ENCODE measurements around the gene DACT2. TPM values are rescaled to one million over a fixed set of nuclear protein-coding genes. Genes with fewer than 3 reads are reported as not detected.

DACT2 gene
- total RNA-seq, 1 experiment from 2014 or later = not detected

DNA sequence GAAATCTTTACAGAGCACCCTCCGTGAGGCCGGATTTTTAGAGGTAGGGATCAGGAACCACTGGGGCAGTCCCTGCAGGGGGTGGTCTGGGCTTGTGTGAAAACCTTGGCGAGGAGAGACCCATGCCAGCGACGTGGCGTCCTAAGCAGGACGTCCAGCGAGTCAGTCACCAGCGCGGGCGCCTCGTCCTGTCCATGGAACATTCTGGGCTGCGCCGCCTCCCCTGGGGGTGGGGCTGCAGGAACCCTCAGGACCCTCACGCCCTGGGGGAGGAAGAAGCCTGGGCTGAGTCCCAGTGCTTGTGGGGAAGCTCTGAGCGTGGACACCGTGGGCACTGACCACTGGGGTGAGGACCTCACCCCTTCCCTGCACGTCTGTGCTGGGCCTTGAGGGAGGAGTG lies 25.7 kb upstream of the DACT2 start:
- CTCF ChIA-PET = no interaction called here
- Mint-ChIP-seq H3K36me3 (ENCODE audit: insufficient read depth, unreplicated experiment) (no peaks in the 10 kb centered on the region), H3K27me3 (ENCODE audit: insufficient read depth, unreplicated experiment) (peaks cover 52% of the 10 kb centered on the region), H3K4me3 (ENCODE audit: unreplicated experiment) (no peak overlapping the region), H3K4me1 (ENCODE audit: insufficient read depth, unreplicated experiment) (no peaks in the 10 kb centered on the region), H3K9me3 (ENCODE audit: unreplicated experiment) (peaks cover 10% of the 10 kb centered on the region), H3K27ac (ENCODE audit: low read depth, unreplicated experiment) (no peak overlapping the region)
- intact Hi-C loops (cut with micrococcal nuclease) = no loop called here
- POLR2A ChIA-PET = no interaction called here
- no TSS peak for BruUV-seq (replicated peaks)
- TF ChIP-seq, protein P1, sequence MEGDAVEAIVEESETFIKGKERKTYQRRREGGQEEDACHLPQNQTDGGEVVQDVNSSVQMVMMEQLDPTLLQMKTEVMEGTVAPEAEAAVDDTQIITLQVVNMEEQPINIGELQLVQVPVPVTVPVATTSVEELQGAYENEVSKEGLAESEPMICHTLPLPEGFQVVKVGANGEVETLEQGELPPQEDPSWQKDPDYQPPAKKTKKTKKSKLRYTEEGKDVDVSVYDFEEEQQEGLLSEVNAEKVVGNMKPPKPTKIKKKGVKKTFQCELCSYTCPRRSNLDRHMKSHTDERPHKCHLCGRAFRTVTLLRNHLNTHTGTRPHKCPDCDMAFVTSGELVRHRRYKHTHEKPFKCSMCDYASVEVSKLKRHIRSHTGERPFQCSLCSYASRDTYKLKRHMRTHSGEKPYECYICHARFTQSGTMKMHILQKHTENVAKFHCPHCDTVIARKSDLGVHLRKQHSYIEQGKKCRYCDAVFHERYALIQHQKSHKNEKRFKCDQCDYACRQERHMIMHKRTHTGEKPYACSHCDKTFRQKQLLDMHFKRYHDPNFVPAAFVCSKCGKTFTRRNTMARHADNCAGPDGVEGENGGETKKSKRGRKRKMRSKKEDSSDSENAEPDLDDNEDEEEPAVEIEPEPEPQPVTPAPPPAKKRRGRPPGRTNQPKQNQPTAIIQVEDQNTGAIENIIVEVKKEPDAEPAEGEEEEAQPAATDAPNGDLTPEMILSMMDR (IDR thresholded peaks at IDR 0.05; ENCODE audit: unreplicated experiment) = no peak
- no peak for DNase-seq (ENCODE audit: unreplicated experiment)

DNA sequence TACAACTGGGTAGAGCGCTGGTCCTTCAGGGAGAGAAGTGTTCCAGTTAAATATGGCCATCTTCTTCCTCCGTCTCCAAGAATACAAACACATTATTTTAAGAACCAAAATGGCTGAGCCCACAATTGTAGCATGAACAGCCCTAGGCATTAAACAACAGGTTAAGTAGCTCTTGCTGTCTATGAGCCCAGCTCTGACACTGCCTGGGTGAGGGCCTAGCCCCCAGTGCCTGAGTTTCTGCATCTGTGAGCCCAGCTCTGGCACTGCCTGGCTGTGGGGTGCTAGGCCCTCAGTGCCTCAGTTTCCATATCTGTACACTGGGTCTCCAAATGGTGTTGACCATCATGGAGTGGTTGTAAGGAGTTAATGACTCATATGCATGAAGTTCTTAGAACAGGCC lies 24.8 kb upstream of the DACT2 start:
- no peaks in the 10 kb centered on the region for H3K36me3 Mint-ChIP-seq (ENCODE audit: insufficient read depth, unreplicated experiment)
- H3K27me3 Mint-ChIP-seq (ENCODE audit: insufficient read depth, unreplicated experiment) = peaks cover 45% of the 10 kb centered on the region
- BruUV-seq (replicated peaks) = no TSS peak
- TF ChIP-seq, protein P1 (IDR thresholded peaks at IDR 0.05; ENCODE audit: unreplicated experiment) = no peak
- POLR2A ChIA-PET = no interaction called here
- CTCF ChIA-PET = no interaction called here
- H3K4me3 Mint-ChIP-seq (ENCODE audit: unreplicated experiment) = no peak overlapping the region
- DNase-seq (ENCODE audit: unreplicated experiment) = no peak
- H3K4me1 Mint-ChIP-seq (ENCODE audit: insufficient read depth, unreplicated experiment) = no peaks in the 10 kb centered on the region
- no peak overlapping the region for H3K27ac Mint-ChIP-seq (ENCODE audit: low read depth, unreplicated experiment)
- intact Hi-C loops (cut with micrococcal nuclease) = no loop called here
- H3K9me3 Mint-ChIP-seq (ENCODE audit: unreplicated experiment) = peaks cover under 1% of the 10 kb centered on the region

DNA sequence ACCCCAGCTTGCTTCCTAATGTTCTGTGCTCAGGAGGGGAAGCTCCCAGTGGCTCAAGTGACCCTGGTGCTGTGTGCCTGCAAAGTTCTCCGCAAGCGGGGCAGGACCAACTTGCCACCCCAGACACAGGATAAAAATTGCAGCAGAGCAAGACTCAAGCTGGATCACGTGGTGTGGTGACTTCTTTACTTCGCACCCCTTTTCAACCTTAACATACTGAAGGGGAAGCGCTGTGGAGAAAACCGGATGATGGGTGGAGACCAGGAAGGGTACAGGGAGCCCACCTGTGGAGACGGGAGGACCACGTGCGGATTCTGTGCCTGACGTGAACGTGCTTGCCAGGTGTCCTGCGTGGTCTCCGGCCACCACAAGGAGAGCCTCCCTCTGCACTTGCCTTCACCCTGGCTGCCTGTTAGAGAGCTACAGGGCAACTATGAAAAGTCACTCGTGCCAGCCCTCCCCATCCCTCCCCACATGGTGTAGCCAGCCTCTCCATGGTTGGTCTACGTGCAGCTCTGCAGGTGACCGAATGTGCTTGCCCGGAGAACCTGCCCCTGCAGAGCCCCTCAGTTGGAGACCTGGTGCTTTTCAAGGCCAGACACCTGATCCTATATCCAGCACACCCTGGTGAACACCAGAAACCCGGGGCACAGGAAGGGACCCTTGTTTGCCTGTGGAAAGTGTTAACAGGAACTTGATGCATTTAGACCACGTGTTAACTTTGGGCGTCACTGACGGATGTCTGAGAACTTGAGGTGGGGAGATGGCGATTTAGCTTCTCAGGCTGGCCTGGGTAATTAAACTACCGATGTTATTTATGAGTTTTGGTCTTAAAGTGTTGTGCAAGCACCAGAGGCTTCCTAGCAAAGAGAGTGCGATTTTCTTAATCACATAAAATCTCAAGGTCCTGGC lies 23.9 kb upstream of the DACT2 start:
- TF ChIP-seq, protein P1 (IDR thresholded peaks at IDR 0.05; ENCODE audit: unreplicated experiment) = no peak
- CTCF ChIA-PET = no interaction called here
- Mint-ChIP-seq H3K27ac (ENCODE audit: low read depth, unreplicated experiment) (no peak overlapping the region), H3K9me3 (ENCODE audit: unreplicated experiment) (no peaks in the 10 kb centered on the region), H3K27me3 (ENCODE audit: insufficient read depth, unreplicated experiment) (peaks cover 45% of the 10 kb centered on the region), H3K4me1 (ENCODE audit: insufficient read depth, unreplicated experiment) (no peaks in the 10 kb centered on the region), H3K36me3 (ENCODE audit: insufficient read depth, unreplicated experiment) (no peaks in the 10 kb centered on the region), H3K4me3 (ENCODE audit: unreplicated experiment) (no peak overlapping the region)
- no TSS peak for BruUV-seq (replicated peaks)
- no peak for DNase-seq (ENCODE audit: unreplicated experiment)
- POLR2A ChIA-PET = no interaction called here
- intact Hi-C loops (cut with micrococcal nuclease) = no loop called here

DNA sequence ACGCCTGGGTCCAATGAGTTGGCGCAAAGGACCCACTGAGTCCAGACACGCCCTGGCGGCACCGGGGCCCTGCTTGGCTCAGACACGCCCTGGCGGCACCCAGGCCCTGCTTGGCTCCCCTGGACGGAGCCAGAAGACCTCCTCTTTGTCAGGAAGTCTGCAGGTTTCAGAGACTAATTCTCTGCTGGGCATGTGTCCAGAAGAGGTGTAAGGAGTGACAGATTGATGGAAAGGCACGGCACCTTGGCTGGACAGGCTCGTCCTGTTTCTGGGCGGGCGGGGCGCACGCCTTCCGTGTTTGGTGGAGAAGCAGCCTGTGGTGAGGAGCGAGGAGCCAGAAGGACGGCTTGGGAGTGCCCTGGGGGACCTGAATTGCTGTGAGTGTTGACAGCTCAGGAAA lies 23.1 kb upstream of the DACT2 start:
- TF ChIP-seq, protein P1 (IDR thresholded peaks at IDR 0.05; ENCODE audit: unreplicated experiment) = no peak
- intact Hi-C loops (cut with micrococcal nuclease) = no loop called here
- CTCF ChIA-PET = no interaction called here
- Mint-ChIP-seq H3K27ac (ENCODE audit: low read depth, unreplicated experiment) (no peak overlapping the region), H3K4me1 (ENCODE audit: insufficient read depth, unreplicated experiment) (no peaks in the 10 kb centered on the region), H3K36me3 (ENCODE audit: insufficient read depth, unreplicated experiment) (no peaks in the 10 kb centered on the region), H3K27me3 (ENCODE audit: insufficient read depth, unreplicated experiment) (peaks cover 37% of the 10 kb centered on the region), H3K4me3 (ENCODE audit: unreplicated experiment) (no peak overlapping the region), H3K9me3 (ENCODE audit: unreplicated experiment) (no peaks in the 10 kb centered on the region)
- POLR2A ChIA-PET = no interaction called here
- no TSS peak for BruUV-seq (replicated peaks)
- peak; percentile 63 for DNase-seq (ENCODE audit: unreplicated experiment)

Data from MCF 10A (cell line).